ENCODE measurements around the gene NUDT1.

The NUDT1 gene

DNA sequence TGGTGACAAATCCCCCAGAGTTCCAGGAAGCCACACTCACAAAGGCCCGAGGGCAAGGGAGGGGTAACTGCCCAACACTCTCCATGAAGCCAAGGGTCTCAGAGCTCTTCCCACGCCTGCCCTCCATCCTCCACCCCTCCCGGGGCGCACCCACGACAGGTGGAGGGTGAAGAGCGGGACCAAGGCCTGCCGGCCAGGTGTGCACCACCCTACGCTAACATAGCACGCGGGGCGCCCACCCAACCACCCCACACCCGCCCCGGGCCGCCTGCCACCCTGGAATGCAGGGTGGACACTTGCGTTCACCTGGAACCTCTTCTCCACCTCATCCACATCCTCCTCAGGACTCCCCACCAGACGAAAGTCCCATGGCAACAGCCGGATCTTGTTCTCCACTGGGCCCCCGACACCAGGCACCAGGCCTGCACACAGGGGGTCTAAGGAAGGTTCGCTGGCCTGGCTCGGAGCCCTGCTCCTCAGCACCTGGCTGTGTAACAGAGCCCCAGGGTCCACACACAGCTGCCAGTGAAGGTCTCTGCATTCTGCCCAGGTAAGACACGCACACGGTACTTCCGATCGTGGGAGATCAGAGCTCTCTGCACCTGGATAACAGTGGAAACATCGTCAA lies 42.0 kb upstream of the NUDT1 start:
- Mint-ChIP-seq H3K9me3 (no peaks in the 10 kb centered on the region), H3K36me3 (ENCODE audit: low read depth) (peaks cover 37% of the 10 kb centered on the region), H3K4me1 (peaks cover 32% of the 10 kb centered on the region), H3K4me3 (no peak overlapping the region), H3K27me3 (ENCODE audit: low read depth) (peaks cover 14% of the 10 kb centered on the region), H3K27ac (no peak overlapping the region)
- TF ChIP-seq CTCF (IDR thresholded peaks at IDR 0.05; ENCODE audit: unreplicated experiment in 3 of 3): no peak

- H3K4me3 Mint-ChIP-seq: no peak overlapping the region
- TF ChIP-seq CTCF (IDR thresholded peaks at IDR 0.05; ENCODE audit: unreplicated experiment in 3 of 3): no peak
- H3K4me1 Mint-ChIP-seq: peaks cover 38% of the 10 kb centered on the region
- H3K27me3 Mint-ChIP-seq (ENCODE audit: low read depth): peaks cover 14% of the 10 kb centered on the region
- H3K36me3 Mint-ChIP-seq (ENCODE audit: low read depth): peaks cover 32% of the 10 kb centered on the region
- no peaks in the 10 kb centered on the region for H3K9me3 Mint-ChIP-seq
- no peak overlapping the region for H3K27ac Mint-ChIP-seq
Observed at GRCh38 chr7:2200584-2200980, 41.4 kb upstream of the NUDT1 start.

GRCh38 chr7:2201128-2201527 lies 40.9 kb upstream of the NUDT1 start:
- H3K27ac Mint-ChIP-seq: no peak overlapping the region
- H3K27me3 Mint-ChIP-seq (ENCODE audit: low read depth): peaks cover 14% of the 10 kb centered on the region
- TF ChIP-seq CTCF (IDR thresholded peaks at IDR 0.05; ENCODE audit: unreplicated experiment in 3 of 3): no peak
- H3K36me3 Mint-ChIP-seq (ENCODE audit: low read depth): peaks cover 28% of the 10 kb centered on the region
- no peak overlapping the region for H3K4me3 Mint-ChIP-seq
- H3K4me1 Mint-ChIP-seq: peaks cover 39% of the 10 kb centered on the region
- no peaks in the 10 kb centered on the region for H3K9me3 Mint-ChIP-seq

- H3K36me3 Mint-ChIP-seq (ENCODE audit: low read depth): peaks cover 25% of the 10 kb centered on the region
- peaks cover 13% of the 10 kb centered on the region for H3K27me3 Mint-ChIP-seq (ENCODE audit: low read depth)
- no peak overlapping the region for H3K27ac Mint-ChIP-seq
- TF ChIP-seq CTCF (IDR thresholded peaks at IDR 0.05; ENCODE audit: unreplicated experiment in 3 of 3): no peak
- no peak overlapping the region for H3K4me3 Mint-ChIP-seq
- no peaks in the 10 kb centered on the region for H3K9me3 Mint-ChIP-seq
- peaks cover 39% of the 10 kb centered on the region for H3K4me1 Mint-ChIP-seq
Observed at GRCh38 chr7:2201686-2202360, 40.2 kb upstream of the NUDT1 start.

- no peak overlapping the region for H3K4me3 Mint-ChIP-seq
- no peak for TF ChIP-seq CTCF (IDR thresholded peaks at IDR 0.05; ENCODE audit: unreplicated experiment in 3 of 3)
- peaks cover 8% of the 10 kb centered on the region for H3K27me3 Mint-ChIP-seq (ENCODE audit: low read depth)
- no peaks in the 10 kb centered on the region for H3K9me3 Mint-ChIP-seq
- H3K4me1 Mint-ChIP-seq: peaks cover 39% of the 10 kb centered on the region
- peaks cover 24% of the 10 kb centered on the region for H3K36me3 Mint-ChIP-seq (ENCODE audit: low read depth)
- no peak overlapping the region for H3K27ac Mint-ChIP-seq
Observed at GRCh38 chr7:2202361-2202761, 39.7 kb upstream of the NUDT1 start.

Data from nephron (organoid).